CD4-positive, alpha-beta T cell (primary cell): Measurements from ENCODE around the gene APBA2. TPM values are rescaled to one million over a fixed set of nuclear protein-coding genes. Genes with fewer than 3 reads are reported as not detected.

Experiments
- ATAC-seq: fragments of 200-7000 bp; cut with Tn5 transposase; one replicate; pipeline ENCODE4 v1.10.0; 2022; ENCODE audit warnings: mild to moderate bottlenecking; ENCODE audit not compliant: poor library complexity
- CTCF ChIA-PET: fragments of 350-600 bp; sonication (Branson Sonifier 250); formaldehyde crosslinking; loops from one replicate; lab custom pipeline; 2021; ENCODE audit warnings: antibody characterized with exemption, inconsistent platforms; lab: Charles Lee
- POLR2A ChIA-PET: fragments of 350-600 bp; sonication (Branson Sonifier 250); formaldehyde crosslinking; loops from one replicate; lab custom pipeline; 2021; ENCODE audit warnings: antibody characterized with exemption, inconsistent platforms; lab: Charles Lee
- DNase-seq, 14 experiments: peaks; one replicate each; pipeline ENCODE4 v3.0.0-alpha.2; 2013 to 2020; ENCODE audit warnings: mixed read lengths in 2 of 14
- H3K27ac ChIP-seq, 2 donors: one replicate each; pipeline versions ENCODE4 v1.5.1 to v1.7.0; 2013; ENCODE audit warnings: low read length in 2 of 2, low read depth in 1 of 2, mild to moderate bottlenecking in 1 of 2
- H3K27me3 ChIP-seq, 2 experiments: 1 replicate in 1 of 2; 2 replicates in 1 of 2; pipeline versions ENCODE4 v1.6.1 to v1.7.0; 2013; ENCODE audit warnings: low read length in 2 of 2, control low read depth in 1 of 2, mild to moderate bottlenecking in 1 of 2, moderate library complexity in 1 of 2; ENCODE audit not compliant: insufficient read depth in 2 of 2, control insufficient read depth in 1 of 2
- H3K36me3 ChIP-seq: one replicate; pipeline ENCODE4 v1.6.1; 2013; ENCODE audit warnings: low read length, control low read depth; ENCODE audit not compliant: insufficient read depth
- H3K4me1 ChIP-seq: one replicate; pipeline ENCODE4 v1.6.1; 2013; ENCODE audit warnings: low read length, control low read depth; ENCODE audit not compliant: insufficient read depth
- H3K4me3 ChIP-seq: one replicate; pipeline ENCODE4 v1.5.1; 2013; ENCODE audit warnings: mild to moderate bottlenecking, low read length, moderate library complexity
- H3K9me3 ChIP-seq, 2 experiments: 1 replicate in 1 of 2; 2 replicates in 1 of 2; pipeline versions ENCODE4 v1.6.1 to v1.7.0; 2013; ENCODE audit warnings: low read length in 2 of 2, mild to moderate bottlenecking in 2 of 2, control low read depth in 1 of 2, moderate library complexity in 1 of 2; ENCODE audit not compliant: control insufficient read depth in 1 of 2, insufficient read depth in 1 of 2
- H3K27ac Mint-ChIP-seq: one replicate; pipeline ENCODE4 v1.8.0; 2020; ENCODE audit warnings: mixed read lengths
- H3K27me3 Mint-ChIP-seq: one replicate; pipeline ENCODE4 v1.8.0; 2021; ENCODE audit warnings: mixed read lengths
- H3K36me3 Mint-ChIP-seq: one replicate; pipeline ENCODE4 v1.8.0; 2021; ENCODE audit warnings: low read depth, mixed read lengths
- H3K4me1 Mint-ChIP-seq: one replicate; pipeline ENCODE4 v1.8.0; 2021; ENCODE audit warnings: low read depth, mixed read lengths
- H3K4me3 Mint-ChIP-seq: one replicate; pipeline ENCODE4 v1.8.0; 2020; ENCODE audit warnings: mild to moderate bottlenecking, mixed read lengths
- H3K9me3 Mint-ChIP-seq: one replicate; pipeline ENCODE4 v1.8.0; 2020; ENCODE audit warnings: mixed read lengths
- CTCF ChIP-seq: fragments of 200-600 bp; IDR thresholded peaks from one replicate; pipeline ENCODE4 v1.8.0; 2022; ENCODE audit warnings: antibody characterized with exemption, mild to moderate bottlenecking
- intact Hi-C, 2 experiments: fragments of 100-400 bp; cut with DNase I in 1 of 2; cut with micrococcal nuclease in 1 of 2; formaldehyde crosslinking; loops; one replicate each; pipeline versions ENCODE4 v1.15.1 to v1.9.0; 2023 to 2025; cut with DNase I, micrococcal nuclease
- total RNA-seq, 174 experiments: library from RNA in 2 of 174; stranded (reverse) in 2 of 174; gene quantifications; one replicate each; pipeline ENCODE4 v1.2.3 and lab custom pipeline; 2021 to 2026

Gene APBA2
- total RNA-seq, 2 experiments from 2014 or later = 123 to 126 TPM

GRCh38 chr15:29123991-29124390 is 238.2 kb downstream of the APBA2 start:
- no peak for DNase-seq
- POLR2A ChIA-PET = no interaction called here
- no peaks in the 10 kb centered on the region for H3K4me1 ChIP-seq
- H3K36me3 Mint-ChIP-seq = no peaks in the 10 kb centered on the region
- H3K4me3 Mint-ChIP-seq = no peak overlapping the region
- H3K36me3 ChIP-seq = no peaks in the 10 kb centered on the region
- H3K4me3 ChIP-seq = no peak overlapping the region
- intact Hi-C loops = no loop called here
- no peaks in the 10 kb centered on the region for H3K27me3 ChIP-seq
- H3K9me3 ChIP-seq = no peaks in the 10 kb centered on the region
- no peaks in the 10 kb centered on the region for H3K4me1 Mint-ChIP-seq
- CTCF ChIA-PET = no interaction called here
- H3K27me3 Mint-ChIP-seq = no peaks in the 10 kb centered on the region
- no peak for TF ChIP-seq CTCF
- H3K9me3 Mint-ChIP-seq = no peaks in the 10 kb centered on the region
- ATAC-seq = no peak
- no peak overlapping the region for H3K27ac ChIP-seq
- H3K27ac Mint-ChIP-seq = no peak overlapping the region

- Mint-ChIP-seq H3K27me3 (no peaks in the 10 kb centered on the region), H3K36me3 (no peaks in the 10 kb centered on the region), H3K9me3 (no peaks in the 10 kb centered on the region), H3K4me1 (no peaks in the 10 kb centered on the region), H3K27ac (no peak overlapping the region), H3K4me3 (no peak overlapping the region)
- no peak overlapping the region for H3K4me3 ChIP-seq
- no peak overlapping the region for H3K27ac ChIP-seq
- POLR2A ChIA-PET = no interaction called here
- no peak for ATAC-seq
- no peaks in the 10 kb centered on the region for H3K36me3 ChIP-seq
- DNase-seq = no peak
- no peaks in the 10 kb centered on the region for H3K27me3 ChIP-seq
- no peaks in the 10 kb centered on the region for H3K4me1 ChIP-seq
- intact Hi-C loops = no loop called here
- TF ChIP-seq CTCF = no peak
- CTCF ChIA-PET = no interaction called here
- H3K9me3 ChIP-seq = no peaks in the 10 kb centered on the region
These were observed 239.0 kb downstream of the APBA2 start for GRCh38 chr15:29124581-29125381.

DNA sequence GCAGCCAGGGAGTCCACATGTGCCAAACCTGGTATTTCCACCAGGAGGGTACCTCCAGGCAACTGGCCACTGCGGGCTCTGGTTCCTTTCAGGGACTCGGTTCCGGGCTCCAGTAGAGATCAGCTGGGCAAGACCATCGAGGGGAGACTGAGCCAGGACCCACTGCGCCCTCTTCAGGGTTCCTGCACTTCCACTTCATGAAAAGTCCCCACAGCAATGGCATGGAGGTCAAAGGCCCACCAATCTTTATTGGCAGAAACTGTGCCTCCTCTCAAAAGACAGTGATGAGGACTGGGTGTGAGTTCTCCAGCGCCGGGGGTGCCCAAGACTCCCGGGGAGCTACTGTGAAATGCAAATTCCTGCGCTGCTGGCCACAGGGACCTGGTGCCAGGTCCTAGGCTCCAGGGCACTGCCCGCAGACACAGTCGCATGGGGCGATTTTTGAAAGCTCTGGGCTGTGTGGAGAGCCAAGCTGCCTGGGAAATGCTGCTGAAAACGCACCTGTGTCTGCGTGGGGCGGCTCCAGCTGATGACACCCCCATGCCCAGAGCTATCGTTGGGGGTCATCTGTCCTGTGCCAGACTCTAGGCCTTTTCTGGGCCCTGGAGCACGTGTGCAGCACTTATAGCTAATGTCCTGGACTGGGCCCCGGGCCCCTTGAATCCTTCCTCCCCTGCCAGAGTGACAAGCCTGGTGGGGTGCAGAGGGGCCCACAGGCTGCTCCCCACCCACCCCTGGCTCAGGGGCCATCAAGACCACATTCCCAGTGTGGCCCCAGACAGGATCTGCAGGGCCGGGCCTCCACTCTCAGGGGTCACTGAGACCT is 239.8 kb downstream of the APBA2 start:
- no peaks in the 10 kb centered on the region for H3K27me3 ChIP-seq
- ChIA-PET POLR2A (no interaction called here), CTCF (no interaction called here)
- intact Hi-C loops = no loop called here
- H3K27ac ChIP-seq = no peak overlapping the region
- Mint-ChIP-seq H3K27me3 (no peaks in the 10 kb centered on the region), H3K27ac (no peak overlapping the region), H3K4me1 (no peaks in the 10 kb centered on the region), H3K9me3 (no peaks in the 10 kb centered on the region), H3K4me3 (no peak overlapping the region), H3K36me3 (no peaks in the 10 kb centered on the region)
- no peak for ATAC-seq
- DNase-seq = no peak
- H3K4me3 ChIP-seq = no peak overlapping the region
- H3K4me1 ChIP-seq = no peaks in the 10 kb centered on the region
- H3K36me3 ChIP-seq = no peaks in the 10 kb centered on the region
- TF ChIP-seq CTCF = no peak
- H3K9me3 ChIP-seq = no peaks in the 10 kb centered on the region
